Breast epithelium (tissue), 4 donors: ENCODE results near the gene SCNM1. TPM values are rescaled to one million over a fixed set of nuclear protein-coding genes. Genes with fewer than 3 reads are reported as not detected.

ENCODE experiments used
- DNase-seq, 2 donors: peaks; one replicate each; pipeline ENCODE4 v3.0.0-alpha.2; 2019; ENCODE audit warnings: low spot score in 2 of 2
- H3K27ac ChIP-seq, 2 donors: fragments of 200-600 bp; sonication (generic) in 1 of 2; one replicate each; pipeline ENCODE4 v1.5.1; 2016 to 2019; ENCODE audit warnings: mild to moderate bottlenecking in 1 of 2
- H3K27me3 ChIP-seq, 2 donors: fragments of 200-600 bp; sonication (generic) in 1 of 2; one replicate each; pipeline versions ENCODE4 v1.5.1 to v1.6.0; 2017 to 2019; ENCODE audit warnings: control low read depth in 1 of 2, mild to moderate bottlenecking in 1 of 2
- H3K36me3 ChIP-seq: fragments of 200-600 bp; one replicate; pipeline ENCODE4 v1.5.1; 2019
- H3K4me1 ChIP-seq, 2 donors: fragments of 200-600 bp; sonication (generic); one replicate each; pipeline ENCODE4 v1.5.1; 2016 to 2019; ENCODE audit warnings: control low read depth in 1 of 2
- H3K4me3 ChIP-seq, 3 donors: fragments of 200-600 bp; sonication (generic); 1 replicate in 2 of 3; 2 replicates in 1 of 3; pipeline ENCODE4 v1.5.1; 2016 to 2019; ENCODE audit warnings: mild to moderate bottlenecking in 3 of 3, moderate library complexity in 2 of 3
- H3K9me3 ChIP-seq, 2 donors: fragments of 200-600 bp; sonication (generic) in 1 of 2; one replicate each; pipeline ENCODE4 v1.5.1; 2016 to 2019; ENCODE audit warnings: control low read depth in 1 of 2
- POLR2A ChIP-seq: fragments of 450-650 bp; IDR thresholded peaks from one replicate; pipeline ENCODE4 v1.6.1; 2016; ENCODE audit warnings: antibody characterized with exemption, mild to moderate bottlenecking, moderate library complexity
- POLR2AphosphoS5 ChIP-seq, 3 donors: sonication (generic); formaldehyde crosslinking; IDR thresholded peaks; one replicate each; pipeline ENCODE4 v1.6.1; 2017; ENCODE audit warnings: antibody characterized with exemption in 3 of 3
- intact Hi-C: fragments of 100-400 bp; cut with DNase I; formaldehyde crosslinking; loops from one replicate; pipeline ENCODE4 v1.15.1; 2023; ENCODE audit warnings: low total_unique reads
- total RNA-seq, 3 donors: library from RNA; depleted of rRNA; stranded (reverse); fragments of >200 nt; gene quantifications; one replicate each; pipeline ENCODE4 v1.1.0, GENCODE V29; 2016
- TF ChIP-seq, protein P1 (sequence below), 3 donors: fragments of 450-650 bp; IDR thresholded peaks; one replicate each; pipeline ENCODE4 v1.5.1; 2016 to 2017; ENCODE audit warnings: antibody characterized with exemption in 3 of 3, mild to moderate bottlenecking in 3 of 3, moderate library complexity in 3 of 3

Gene SCNM1
- total RNA-seq, 3 donors from 2014 or later: 14.9 to 23.8 (median 23.6) TPM

DNA sequence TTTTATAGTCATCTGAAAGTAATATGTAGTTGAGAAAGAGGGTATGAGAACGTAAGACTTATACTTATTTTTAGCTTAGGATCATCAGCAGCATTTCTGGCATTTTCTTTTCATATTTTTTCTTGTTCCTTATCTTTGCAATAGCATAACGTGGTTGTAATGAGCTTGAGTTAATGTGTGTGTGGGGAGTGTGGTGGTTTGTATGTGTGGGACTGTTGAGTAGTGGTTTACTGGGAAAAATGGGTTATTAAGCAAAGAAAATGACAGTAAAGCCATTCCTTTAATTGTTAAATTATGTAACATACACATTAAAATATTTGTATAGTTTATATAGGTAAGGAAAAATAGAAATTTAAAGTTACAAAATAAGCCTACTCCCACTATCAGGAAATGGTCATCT, 47.6 kb downstream of the SCNM1 start:
- Histone ChIP-seq H3K27me3 (no peaks in the 10 kb centered on the region), H3K4me3 (no peak overlapping the region), H3K9me3 (no peaks in the 10 kb centered on the region), H3K4me1 (no peaks in the 10 kb centered on the region), H3K36me3 (no peaks in the 10 kb centered on the region), H3K27ac (no peak overlapping the region)
- DNase-seq: no peak
- intact Hi-C loops: no loop called here
- TF ChIP-seq POLR2AphosphoS5 (IDR thresholded peaks at IDR 0.05) (no peak), POLR2A (no peak)
- TF ChIP-seq, protein P1, sequence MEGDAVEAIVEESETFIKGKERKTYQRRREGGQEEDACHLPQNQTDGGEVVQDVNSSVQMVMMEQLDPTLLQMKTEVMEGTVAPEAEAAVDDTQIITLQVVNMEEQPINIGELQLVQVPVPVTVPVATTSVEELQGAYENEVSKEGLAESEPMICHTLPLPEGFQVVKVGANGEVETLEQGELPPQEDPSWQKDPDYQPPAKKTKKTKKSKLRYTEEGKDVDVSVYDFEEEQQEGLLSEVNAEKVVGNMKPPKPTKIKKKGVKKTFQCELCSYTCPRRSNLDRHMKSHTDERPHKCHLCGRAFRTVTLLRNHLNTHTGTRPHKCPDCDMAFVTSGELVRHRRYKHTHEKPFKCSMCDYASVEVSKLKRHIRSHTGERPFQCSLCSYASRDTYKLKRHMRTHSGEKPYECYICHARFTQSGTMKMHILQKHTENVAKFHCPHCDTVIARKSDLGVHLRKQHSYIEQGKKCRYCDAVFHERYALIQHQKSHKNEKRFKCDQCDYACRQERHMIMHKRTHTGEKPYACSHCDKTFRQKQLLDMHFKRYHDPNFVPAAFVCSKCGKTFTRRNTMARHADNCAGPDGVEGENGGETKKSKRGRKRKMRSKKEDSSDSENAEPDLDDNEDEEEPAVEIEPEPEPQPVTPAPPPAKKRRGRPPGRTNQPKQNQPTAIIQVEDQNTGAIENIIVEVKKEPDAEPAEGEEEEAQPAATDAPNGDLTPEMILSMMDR (IDR thresholded peaks at IDR 0.05): no peak

Other genes with a start within 250 kb of the SCNM1 start
- 10 to 100 TPM; 33.4 to 44.6 (median 41.0) TPM for gene SETDB1, start 239.8 kb upstream of the SCNM1 start, total RNA-seq
- gene CERS2, start 191.3 kb upstream of the SCNM1 start, total RNA-seq: 100 to 1,000 TPM; 121 to 131 (median 128) TPM
- 10 to 100 TPM in 1 of 3 donors, 1 to 10 TPM in 1, not detected in 1; 3.6 to 13.0 TPM for gene ANXA9, start 183.9 kb upstream of the SCNM1 start, total RNA-seq
- gene MINDY1, start 159.2 kb upstream of the SCNM1 start, total RNA-seq: 10 to 100 TPM; 26.2 to 33.5 (median 26.5) TPM
- 10 to 100 TPM; 21.6 to 34.1 (median 32.8) TPM for gene PRUNE1, start 157.7 kb upstream of the SCNM1 start, total RNA-seq
- gene BNIPL, start 129.6 kb upstream of the SCNM1 start, total RNA-seq: 10 to 100 TPM in 2 of 3 donors, under 1 TPM in 1; 0.16 to 47.1 (median 17.0) TPM
- 1 to 10 TPM; 4.6 to 8.3 (median 7.6) TPM for gene C1orf56, start 118.4 kb upstream of the SCNM1 start, total RNA-seq
- 100 to 1,000 TPM in 1 of 3 donors, 10 to 100 TPM in 2; 49.4 to 130 (median 85.9) TPM for gene CDC42SE1, start 106.5 kb upstream of the SCNM1 start, total RNA-seq
- 1 to 10 TPM in 2 of 3 donors, under 1 TPM in 1; 0.16 to 1.9 (median 1.3) TPM for gene MLLT11, start 105.7 kb upstream of the SCNM1 start, total RNA-seq
- gene GABPB2, start 95.4 kb upstream of the SCNM1 start, total RNA-seq: 10 to 100 TPM; 19.5 to 32.0 (median 20.6) TPM
- 1 to 10 TPM; 2.9 to 6.4 (median 5.2) TPM for gene SEMA6C, start 19.5 kb upstream of the SCNM1 start, total RNA-seq
- 1 to 10 TPM; 5.6 to 6.9 (median 5.7) TPM for gene TNFAIP8L2, start 9.5 kb upstream of the SCNM1 start, total RNA-seq
- gene LYSMD1, start 242 bp upstream of the SCNM1 start, total RNA-seq: 10 to 100 TPM; 11.7 to 17.0 (median 14.8) TPM
- under 1 TPM in 1 of 3 donors, not detected in 2; 0.73 TPM for gene TMOD4, start 9.8 kb downstream of the SCNM1 start, total RNA-seq
- 10 to 100 TPM; 34.6 to 49.0 (median 34.7) TPM for gene VPS72, start 24.1 kb downstream of the SCNM1 start, total RNA-seq
- 10 to 100 TPM; 38.1 to 87.2 (median 61.6) TPM for gene PIP5K1A, start 32.4 kb downstream of the SCNM1 start, total RNA-seq
- 100 to 1,000 TPM; 108 to 188 (median 140) TPM for gene PSMD4, start 88.6 kb downstream of the SCNM1 start, total RNA-seq
- gene ZNF687, start 116.2 kb downstream of the SCNM1 start, total RNA-seq: 10 to 100 TPM; 20.6 to 31.6 (median 25.9) TPM
- gene PI4KB, start 161.3 kb downstream of the SCNM1 start, total RNA-seq: 10 to 100 TPM; 59.2 to 91.8 (median 69.8) TPM
- 10 to 100 TPM; 17.9 to 34.5 (median 25.9) TPM for gene RFX5, start 181.1 kb downstream of the SCNM1 start, total RNA-seq
- gene SELENBP1, start 206.6 kb downstream of the SCNM1 start, total RNA-seq: 100 to 1,000 TPM in 2 of 3 donors, 10 to 100 TPM in 1; 63.6 to 148 (median 123) TPM
- 100 to 1,000 TPM; 234 to 270 (median 254) TPM for gene PSMB4, start 233.4 kb downstream of the SCNM1 start, total RNA-seq